ENCODE results near the gene PUM2.
A peak's percentile ranks its signal among the peaks of the same experiment; 100 is the strongest.
"Not testable (repeated sequence)": the region's sequence is repeated elsewhere in the genome, so short reads cannot be mapped to it uniquely, and the experiment has no call there.

Gene PUM2

DNA sequence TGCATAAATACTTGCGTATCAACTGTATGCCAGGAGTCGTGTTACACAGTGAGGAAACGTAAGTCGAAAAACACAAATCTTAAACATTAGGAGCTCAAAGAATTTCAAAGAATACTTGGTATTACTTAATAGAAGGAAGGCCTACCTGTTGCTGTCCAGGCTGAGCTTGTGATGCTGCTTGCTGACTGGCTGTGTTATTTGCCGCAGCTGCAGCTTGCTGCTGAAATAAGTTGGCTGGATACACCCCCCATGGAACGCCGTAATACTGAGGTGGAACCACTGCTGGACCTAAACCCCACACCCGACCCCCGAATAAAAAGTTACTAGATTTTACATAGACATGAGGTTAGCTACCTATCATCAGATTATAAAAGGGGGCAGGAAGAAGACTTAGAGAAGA is 56.4 kb downstream of the PUM2 start:
- no peak overlapping the region for H3K4me3 Mint-ChIP-seq
- no peaks in the 10 kb centered on the region for H3K9me3 Mint-ChIP-seq
- DNase-seq (ENCODE audit: low spot score in 2 of 2) = no peak
- peaks cover 10% of the 10 kb centered on the region for H3K4me1 Mint-ChIP-seq
- H3K36me3 Mint-ChIP-seq = no peaks in the 10 kb centered on the region
- no peak for ATAC-seq
- no peak overlapping the region for H3K27ac Mint-ChIP-seq

DNA sequence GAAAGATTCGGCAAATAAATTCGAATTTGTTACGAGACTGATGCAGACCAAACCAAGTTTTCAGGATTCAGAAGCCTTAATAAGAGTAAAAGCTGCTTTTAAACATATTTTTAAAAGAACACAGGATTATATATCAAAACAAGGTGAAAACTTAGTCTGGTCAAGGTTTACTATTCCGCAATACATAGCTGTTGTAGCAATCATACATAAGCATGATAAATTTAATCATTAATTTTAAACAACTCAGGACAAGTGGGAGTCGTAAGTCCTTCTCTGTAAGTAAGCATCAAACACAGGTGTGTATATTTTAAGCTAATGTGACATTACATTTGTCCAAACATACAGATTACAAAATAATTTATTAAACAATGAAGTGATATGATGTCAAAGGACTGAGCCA is 57.7 kb downstream of the PUM2 start:
- Mint-ChIP-seq H3K27ac (no peak overlapping the region), H3K36me3 (no peaks in the 10 kb centered on the region), H3K4me1 (peaks cover 10% of the 10 kb centered on the region), H3K4me3 (no peak overlapping the region), H3K9me3 (no peaks in the 10 kb centered on the region)
- DNase-seq (ENCODE audit: low spot score in 2 of 2) (no peak), ATAC-seq (no peak)

DNA sequence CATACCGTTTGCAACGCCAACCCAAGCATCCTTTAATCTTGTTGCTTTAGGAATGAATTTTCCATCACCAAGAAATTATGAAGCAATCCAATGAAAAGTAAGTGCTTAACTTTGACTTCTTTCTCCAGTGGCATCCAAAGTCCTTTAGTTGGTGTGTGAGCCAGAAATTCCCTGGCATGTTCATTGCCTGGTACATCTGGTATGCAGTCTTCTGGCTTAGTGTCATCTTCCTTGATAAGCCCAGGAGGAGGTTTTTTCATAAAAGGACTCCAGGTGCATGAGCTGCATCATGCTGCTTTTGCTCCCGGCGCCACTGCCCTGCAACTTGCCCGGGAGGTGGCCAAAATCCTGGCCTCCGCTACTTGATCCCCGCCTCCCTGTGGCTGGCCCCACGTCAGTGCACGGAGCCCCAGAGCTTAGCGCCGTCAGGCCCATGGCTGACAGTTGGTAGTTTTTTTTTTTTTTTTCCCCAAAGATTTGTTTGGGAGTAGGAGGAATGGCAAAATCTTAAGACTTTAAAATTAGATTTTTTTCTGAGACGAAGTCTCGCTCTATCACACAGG is 58.7 kb downstream of the PUM2 start:
- peaks cover 6% of the 10 kb centered on the region for H3K4me1 Mint-ChIP-seq
- H3K27ac Mint-ChIP-seq = no peak overlapping the region
- H3K4me3 Mint-ChIP-seq = no peak overlapping the region
- DNase-seq (ENCODE audit: low spot score in 2 of 2) (no peak), ATAC-seq (no peak)
- no peaks in the 10 kb centered on the region for H3K9me3 Mint-ChIP-seq
- H3K36me3 Mint-ChIP-seq = no peaks in the 10 kb centered on the region

DNA sequence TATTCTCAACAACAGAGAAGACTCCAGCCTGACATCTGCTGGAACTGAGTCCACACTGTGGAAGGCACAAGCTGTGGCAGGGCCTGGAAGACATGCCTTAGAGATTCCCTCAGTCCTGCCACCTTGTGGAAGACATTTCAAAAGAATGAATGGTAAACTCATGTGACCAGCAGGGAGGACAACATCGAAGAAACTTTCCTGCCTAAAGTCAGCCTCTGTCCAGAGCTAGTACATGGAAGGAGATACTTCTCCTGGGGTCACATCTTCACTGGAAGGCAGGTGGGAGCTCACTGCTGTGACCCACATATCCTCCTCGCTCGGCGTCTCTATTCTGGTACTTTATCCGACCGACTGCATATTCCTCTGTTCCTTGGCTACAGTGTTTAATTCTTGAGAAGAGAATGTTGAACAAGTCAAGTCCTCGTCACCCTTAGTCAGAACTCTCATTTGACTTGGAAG is 59.5 kb downstream of the PUM2 start:
- ATAC-seq (peak; percentile 55), DNase-seq (ENCODE audit: low spot score in 2 of 2) (no peak)
- Mint-ChIP-seq H3K4me1 (no peaks in the 10 kb centered on the region), H3K9me3 (no peaks in the 10 kb centered on the region), H3K4me3 (no peak overlapping the region), H3K27ac (no peak overlapping the region), H3K36me3 (no peaks in the 10 kb centered on the region)

- no peak for ATAC-seq
- no peaks in the 10 kb centered on the region for H3K4me1 Mint-ChIP-seq
- H3K27ac Mint-ChIP-seq = no peak overlapping the region
- H3K9me3 Mint-ChIP-seq = no peaks in the 10 kb centered on the region
- no peak for DNase-seq (ENCODE audit: low spot score in 2 of 2)
- H3K4me3 Mint-ChIP-seq = no peak overlapping the region
- no peaks in the 10 kb centered on the region for H3K36me3 Mint-ChIP-seq
These were observed 61.9 kb downstream of the PUM2 start for GRCh38 chr2:20288642-20289340.

DNA sequence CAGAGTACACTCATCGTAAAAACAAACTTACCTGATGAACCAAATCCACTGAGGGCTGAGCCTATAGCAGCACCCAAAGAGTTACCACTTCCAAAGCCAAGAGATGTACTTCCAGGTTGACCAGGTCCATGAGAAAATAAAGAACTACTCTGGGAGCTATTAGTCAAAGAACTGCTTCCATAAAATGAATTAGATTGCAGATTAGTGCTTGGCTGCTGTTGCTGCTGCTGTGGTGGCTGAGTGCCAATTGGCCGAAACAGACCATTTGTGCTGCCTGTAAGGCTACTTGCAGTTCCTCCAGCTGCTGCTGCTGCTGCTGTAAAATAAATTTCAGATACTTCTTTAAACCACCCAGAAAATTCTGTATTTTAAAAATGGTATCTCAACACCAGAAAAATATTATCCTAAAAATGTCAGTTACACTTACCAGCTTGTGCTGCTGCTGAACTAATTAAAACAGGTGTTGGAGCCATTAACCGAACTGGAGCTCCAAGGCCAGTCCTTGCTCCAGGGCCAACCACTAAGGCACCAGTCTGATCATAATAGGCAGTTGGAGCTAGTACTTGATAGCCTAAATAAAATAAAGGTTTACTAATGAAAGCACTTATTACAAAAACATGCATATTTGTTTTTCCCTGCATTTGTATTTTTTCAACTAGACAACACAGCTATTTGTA is 67.6 kb downstream of the PUM2 start:
- no peak for ATAC-seq
- Mint-ChIP-seq H3K36me3 (no peaks in the 10 kb centered on the region), H3K4me3 (no peak overlapping the region), H3K4me1 (peaks cover 8% of the 10 kb centered on the region), H3K27ac (no peak overlapping the region), H3K9me3 (no peaks in the 10 kb centered on the region)
- DNase-seq (ENCODE audit: low spot score in 2 of 2) = no peak

DNA sequence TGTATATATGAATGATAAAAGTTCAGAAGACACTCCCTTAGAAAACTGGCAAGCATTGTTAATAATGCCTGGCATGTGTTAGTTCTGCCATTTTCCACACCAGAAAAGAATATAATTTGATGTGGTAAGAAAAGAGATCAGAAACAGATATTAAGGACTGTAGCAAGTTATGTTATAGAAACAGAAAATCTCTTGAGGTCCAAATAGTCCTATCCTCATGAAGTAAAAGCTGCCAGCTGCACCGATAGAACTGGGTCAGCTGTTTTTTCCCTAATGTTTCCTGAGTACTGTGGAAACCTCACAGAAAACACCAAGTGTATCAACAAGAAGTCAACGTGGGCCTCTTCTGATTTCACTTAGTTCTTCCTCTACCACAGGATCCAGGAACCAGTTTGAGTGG is 68.8 kb downstream of the PUM2 start:
- Mint-ChIP-seq H3K27ac (no peak overlapping the region), H3K36me3 (no peaks in the 10 kb centered on the region), H3K9me3 (no peaks in the 10 kb centered on the region), H3K4me3 (no peak overlapping the region), H3K4me1 (peaks cover 8% of the 10 kb centered on the region)
- ATAC-seq (no peak), DNase-seq (ENCODE audit: low spot score in 2 of 2) (no peak)

GRCh38 chr2:20273042-20273441 is 77.6 kb downstream of the PUM2 start:
- no peak overlapping the region for H3K27ac Mint-ChIP-seq
- peaks cover 28% of the 10 kb centered on the region for H3K36me3 Mint-ChIP-seq
- H3K4me3 Mint-ChIP-seq = no peak overlapping the region
- no peak for ATAC-seq
- H3K4me1 Mint-ChIP-seq = no peaks in the 10 kb centered on the region
- no peak for DNase-seq (ENCODE audit: low spot score in 2 of 2)
- no peaks in the 10 kb centered on the region for H3K9me3 Mint-ChIP-seq

GRCh38 chr2:20268317-20268716 is 82.3 kb downstream of the PUM2 start:
- not testable (repeated sequence) for H3K9me3 Mint-ChIP-seq; H3K27ac Mint-ChIP-seq; H3K4me3 Mint-ChIP-seq; DNase-seq (ENCODE audit: low spot score in 2 of 2); ATAC-seq; H3K4me1 Mint-ChIP-seq
- peaks cover 73% of the 10 kb centered on the region for H3K36me3 Mint-ChIP-seq

GRCh38 chr2:20267529-20267928 is 83.1 kb downstream of the PUM2 start:
- Mint-ChIP-seq H3K4me1 (no peaks in the 10 kb centered on the region), H3K36me3 (peaks cover 81% of the 10 kb centered on the region), H3K9me3 (no peaks in the 10 kb centered on the region), H3K27ac (peak overlapping the region; percentile 29), H3K4me3 (no peak overlapping the region)
- no peak for ATAC-seq
- no peak for DNase-seq (ENCODE audit: low spot score in 2 of 2)

- ATAC-seq = no peak
- Mint-ChIP-seq H3K36me3 (peaks cover 98% of the 10 kb centered on the region), H3K4me3 (no peak overlapping the region), H3K9me3 (no peaks in the 10 kb centered on the region), H3K4me1 (no peaks in the 10 kb centered on the region), H3K27ac (no peak overlapping the region)
- DNase-seq (ENCODE audit: low spot score in 2 of 2) = no peak
These were observed 86.0 kb downstream of the PUM2 start for GRCh38 chr2:20264629-20265028.

DNA sequence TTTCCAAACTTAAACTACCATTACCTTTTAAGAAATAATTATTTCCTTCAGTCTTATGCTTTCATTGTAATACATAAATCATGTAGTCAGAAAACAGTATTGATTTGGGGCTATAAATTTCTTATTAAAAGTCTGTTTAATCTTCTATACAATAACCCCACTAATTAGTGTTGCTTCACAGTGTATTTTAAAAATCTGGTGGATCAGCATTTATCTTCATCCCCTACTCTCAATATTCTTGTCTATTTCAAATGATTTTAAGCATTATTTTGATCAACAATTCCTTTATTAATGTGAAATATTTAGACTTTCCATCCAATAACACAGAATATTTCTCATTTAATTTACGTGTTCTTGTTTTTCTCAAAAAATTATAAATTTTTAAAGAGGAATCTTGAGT is 93.2 kb downstream of the PUM2 start:
- H3K36me3 Mint-ChIP-seq = peaks cover 100% of the 10 kb centered on the region
- H3K4me3 Mint-ChIP-seq = no peak overlapping the region
- H3K9me3 Mint-ChIP-seq = no peaks in the 10 kb centered on the region
- ATAC-seq (no peak), DNase-seq (ENCODE audit: low spot score in 2 of 2) (no peak)
- H3K27ac Mint-ChIP-seq = no peak overlapping the region
- no peaks in the 10 kb centered on the region for H3K4me1 Mint-ChIP-seq

- DNase-seq (ENCODE audit: low spot score in 2 of 2) = no peak
- no peak for ATAC-seq
- Mint-ChIP-seq H3K9me3 (no peaks in the 10 kb centered on the region), H3K36me3 (peaks cover 100% of the 10 kb centered on the region), H3K27ac (no peak overlapping the region), H3K4me3 (no peak overlapping the region), H3K4me1 (no peaks in the 10 kb centered on the region)
These were observed 95.9 kb downstream of the PUM2 start for GRCh38 chr2:20254731-20255130.

DNA sequence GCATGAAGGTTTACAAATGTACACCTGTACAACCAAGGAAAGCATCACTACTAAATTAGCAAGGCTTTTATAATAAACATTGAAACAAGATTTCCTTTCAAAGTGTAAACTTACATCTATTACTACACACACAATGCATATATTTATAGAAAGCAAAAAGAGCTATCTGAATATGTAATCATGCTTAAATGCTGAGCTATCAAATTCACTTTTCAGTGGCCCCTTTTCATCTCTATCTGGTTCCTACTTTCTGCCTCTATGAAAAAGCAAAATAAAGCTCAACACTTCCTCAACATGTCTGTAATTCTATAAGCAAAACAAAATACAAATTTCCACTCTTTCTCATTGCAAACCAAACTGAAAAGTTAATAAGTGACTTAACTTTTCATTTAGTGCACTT is 100.2 kb downstream of the PUM2 start:
- Mint-ChIP-seq H3K4me1 (no peaks in the 10 kb centered on the region), H3K36me3 (peaks cover 97% of the 10 kb centered on the region), H3K9me3 (no peaks in the 10 kb centered on the region), H3K4me3 (no peak overlapping the region), H3K27ac (no peak overlapping the region)
- no peak for DNase-seq (ENCODE audit: low spot score in 2 of 2)
- no peak for ATAC-seq

DNA sequence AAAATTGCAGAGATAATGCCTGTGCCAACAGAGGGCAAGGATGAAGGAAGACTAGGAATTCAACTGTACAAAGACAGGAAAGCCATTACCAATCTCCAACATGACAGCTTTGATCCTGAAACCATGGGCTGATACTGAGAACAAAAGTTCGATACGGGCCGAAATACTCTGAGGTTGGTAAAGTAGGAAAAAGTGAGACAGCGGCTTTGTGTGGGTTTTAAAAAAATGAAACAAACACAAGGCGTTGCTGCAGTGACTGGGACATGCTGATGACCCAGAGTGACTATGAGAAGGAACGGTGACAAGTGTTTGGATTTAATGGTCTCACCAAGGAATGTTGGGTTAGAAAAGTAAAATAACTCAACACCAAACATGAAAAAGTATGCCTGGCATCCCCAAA is 101.5 kb downstream of the PUM2 start:
- H3K27ac Mint-ChIP-seq = peak overlapping the region; percentile 41
- H3K4me3 Mint-ChIP-seq = no peak overlapping the region
- DNase-seq (ENCODE audit: low spot score in 2 of 2) = no peak
- no peaks in the 10 kb centered on the region for H3K9me3 Mint-ChIP-seq
- ATAC-seq = no peak
- peaks cover 92% of the 10 kb centered on the region for H3K36me3 Mint-ChIP-seq
- H3K4me1 Mint-ChIP-seq = no peaks in the 10 kb centered on the region

DNA sequence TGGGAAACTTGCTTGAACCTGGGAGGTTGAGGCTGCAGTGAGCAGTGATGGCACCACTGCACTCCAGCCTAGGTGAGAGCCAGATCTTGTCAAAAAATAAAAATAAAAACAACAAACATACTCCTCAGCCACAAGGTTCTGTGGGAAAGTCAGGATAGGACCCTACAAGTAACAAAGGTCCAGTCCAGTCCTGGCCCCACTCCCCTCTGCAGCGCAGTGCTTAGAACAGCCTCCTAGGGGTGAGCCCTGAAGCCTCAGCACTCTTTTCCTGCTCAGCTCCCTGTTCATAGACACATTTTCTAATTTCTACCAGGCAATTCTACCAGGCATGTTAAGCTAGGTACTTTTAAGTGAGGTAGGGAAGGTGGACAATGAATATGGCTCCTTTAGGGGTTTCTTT is 103.6 kb downstream of the PUM2 start:
- Mint-ChIP-seq H3K4me3 (no peak overlapping the region), H3K36me3 (peaks cover 89% of the 10 kb centered on the region), H3K27ac (no peak overlapping the region)

More for the DNA sequence above, 103.6 kb downstream of the PUM2 start:
- no peak for DNase-seq (ENCODE audit: low spot score in 2 of 2)
- no peak for ATAC-seq
- Mint-ChIP-seq H3K4me1 (peaks cover 16% of the 10 kb centered on the region), H3K9me3 (no peaks in the 10 kb centered on the region)

Data from stimulated activated effector memory CD8-positive, alpha-beta T cell treated with anti-CD3 and anti-CD28 coated beads, Interleukin-12 subunit alpha, Interleukin-12 subunit beta, amount 100 ng/mL, for 72 hours (primary cell).